Non-pigmented ciliary epithelial cell (primary cell): Measurements from ENCODE around the gene SGCD.

Source experiments
- DNase-seq: peaks from one replicate; pipeline ENCODE4 v3.0.0-alpha.2; 2010; ENCODE audit warnings: low read depth

The SGCD gene

GRCh38 chr5:156361436-156362109, 34.6 kb downstream of the SGCD start:
- DNase-seq, result no peak

GRCh38 chr5:156363861-156364260, 36.9 kb downstream of the SGCD start:
- no peak for DNase-seq

- no peak for DNase-seq
Observed at GRCh38 chr5:156366521-156366920, 39.6 kb downstream of the SGCD start.

GRCh38 chr5:156367597-156367996, 40.6 kb downstream of the SGCD start:
- no peak for DNase-seq

GRCh38 chr5:156375895-156376495, 49.0 kb downstream of the SGCD start:
- DNase-seq, result no peak

- no peak for DNase-seq
Observed at GRCh38 chr5:156376751-156377150, 49.8 kb downstream of the SGCD start.

GRCh38 chr5:156378159-156378558, 51.2 kb downstream of the SGCD start:
- no peak for DNase-seq

- DNase-seq, result no peak
Observed at GRCh38 chr5:156379206-156379605, 52.2 kb downstream of the SGCD start.

GRCh38 chr5:156380848-156381247, 53.9 kb downstream of the SGCD start:
- DNase-seq, result no peak

GRCh38 chr5:156383510-156384265, 56.7 kb downstream of the SGCD start:
- DNase-seq, result no peak

- no peak for DNase-seq
Observed at GRCh38 chr5:156385416-156385815, 58.5 kb downstream of the SGCD start.

- no peak for DNase-seq
Observed at GRCh38 chr5:156386976-156387375, 60.0 kb downstream of the SGCD start.

GRCh38 chr5:156387391-156387790, 60.4 kb downstream of the SGCD start:
- no peak for DNase-seq

GRCh38 chr5:156388233-156388632, 61.3 kb downstream of the SGCD start:
- DNase-seq, result no peak

- DNase-seq, result no peak
Observed at GRCh38 chr5:156391139-156391538, 64.2 kb downstream of the SGCD start.

- DNase-seq, result no peak
Observed at GRCh38 chr5:156393980-156394379, 67.0 kb downstream of the SGCD start.

GRCh38 chr5:156394642-156395305, 67.8 kb downstream of the SGCD start:
- no peak for DNase-seq

- DNase-seq, result no peak
Observed at GRCh38 chr5:156395306-156395675, 68.3 kb downstream of the SGCD start.

- DNase-seq, result no peak
Observed at GRCh38 chr5:156396063-156396829, 69.3 kb downstream of the SGCD start.

- no peak for DNase-seq
Observed at GRCh38 chr5:156396830-156397081, 69.8 kb downstream of the SGCD start.

- no peak for DNase-seq
Observed at GRCh38 chr5:156399323-156399722, 72.4 kb downstream of the SGCD start.

- no peak for DNase-seq
Observed at GRCh38 chr5:156400231-156400986, 73.4 kb downstream of the SGCD start.
